Cerebellar nuclear complex (tissue), 1 donor: ENCODE measurements around the gene RBM10.
A peak's percentile ranks its signal among the peaks of the same experiment; 100 is the strongest.

Experiments
- DNase-seq, 2 experiments: peaks; one replicate each; lab custom pipeline; 2025; lab: John Stamatoyannopoulos, UW

Gene RBM10

GRCh38 chrX:47175588-47175980, 30.6 kb downstream of the RBM10 start:
- DNase-seq: no peak

GRCh38 chrX:47176101-47176740, 31.2 kb downstream of the RBM10 start:
- DNase-seq: no peak

- no peak for DNase-seq
Observed at GRCh38 chrX:47177079-47177478, 32.1 kb downstream of the RBM10 start.

DNA sequence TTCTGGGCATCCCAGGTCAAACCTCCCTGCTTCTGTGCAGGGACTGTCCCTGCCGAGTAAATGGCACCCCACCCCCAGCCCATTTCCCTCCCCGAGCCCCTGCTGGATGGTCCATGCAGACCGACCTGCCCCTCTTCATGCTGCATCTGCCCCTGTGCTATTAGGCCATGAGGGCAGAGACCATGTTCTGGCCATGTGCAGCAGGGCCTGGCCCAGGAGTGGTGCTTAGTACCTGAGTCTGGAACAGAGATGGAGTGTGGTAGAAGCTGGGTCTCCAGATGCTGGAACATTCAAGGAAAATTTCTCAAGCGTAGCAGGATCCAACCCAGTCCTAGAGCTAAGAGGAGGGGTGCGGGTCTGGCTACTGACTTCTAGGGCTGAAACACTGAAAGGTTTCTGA, 33.3 kb downstream of the RBM10 start:
- no peak for DNase-seq

DNA sequence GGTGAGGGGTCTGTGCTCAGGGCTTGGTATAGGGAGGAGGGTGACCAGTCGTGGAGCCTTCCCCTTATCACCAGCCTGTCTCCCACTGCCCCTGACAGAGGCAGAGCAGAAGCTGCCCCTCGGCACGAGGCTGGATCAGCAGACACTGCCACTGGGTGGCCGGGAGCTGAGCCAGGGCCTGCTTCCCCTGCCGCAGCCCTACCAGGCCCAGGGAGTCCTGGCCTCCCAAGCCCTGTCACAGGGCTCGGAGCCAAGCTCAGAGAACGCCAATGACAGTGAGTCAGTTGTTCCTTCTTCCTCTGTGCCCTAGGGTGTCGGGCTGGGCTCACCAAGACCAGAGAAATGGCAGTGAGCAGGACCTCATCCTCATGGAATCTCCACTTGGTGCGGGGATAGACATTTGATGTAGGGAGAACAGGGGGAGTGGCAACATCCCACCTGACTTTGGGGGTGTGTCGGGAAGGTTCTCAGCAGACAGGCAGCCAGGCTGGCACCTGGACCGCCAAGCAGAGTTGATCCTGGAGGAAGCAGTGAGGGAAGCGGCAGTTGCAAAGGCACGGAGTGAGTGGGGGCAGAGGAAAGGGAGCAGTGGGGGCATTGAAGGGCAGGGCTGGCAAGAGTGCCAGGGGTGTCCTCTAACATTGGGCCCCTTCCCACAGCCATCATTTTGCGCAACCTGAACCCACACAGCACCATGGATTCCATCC, 34.4 kb downstream of the RBM10 start:
- DNase-seq: no peak

DNA sequence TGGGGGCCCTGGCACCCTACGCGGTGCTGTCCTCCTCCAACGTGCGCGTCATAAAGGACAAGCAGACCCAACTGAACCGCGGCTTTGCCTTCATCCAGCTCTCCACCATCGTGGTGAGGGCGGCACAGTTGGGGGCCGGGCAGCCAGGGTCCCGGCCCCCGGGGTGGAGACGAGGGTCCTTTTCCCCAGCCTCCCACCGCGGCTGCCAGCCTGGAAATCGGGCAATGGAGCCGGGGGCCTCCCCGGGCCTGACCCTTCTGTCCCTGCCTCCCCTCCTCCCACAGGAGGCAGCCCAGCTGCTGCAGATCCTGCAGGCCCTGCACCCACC, 34.9 kb downstream of the RBM10 start:
- DNase-seq: no peak

- DNase-seq: no peak
Observed at GRCh38 chrX:47180346-47180745, 35.3 kb downstream of the RBM10 start.

DNA sequence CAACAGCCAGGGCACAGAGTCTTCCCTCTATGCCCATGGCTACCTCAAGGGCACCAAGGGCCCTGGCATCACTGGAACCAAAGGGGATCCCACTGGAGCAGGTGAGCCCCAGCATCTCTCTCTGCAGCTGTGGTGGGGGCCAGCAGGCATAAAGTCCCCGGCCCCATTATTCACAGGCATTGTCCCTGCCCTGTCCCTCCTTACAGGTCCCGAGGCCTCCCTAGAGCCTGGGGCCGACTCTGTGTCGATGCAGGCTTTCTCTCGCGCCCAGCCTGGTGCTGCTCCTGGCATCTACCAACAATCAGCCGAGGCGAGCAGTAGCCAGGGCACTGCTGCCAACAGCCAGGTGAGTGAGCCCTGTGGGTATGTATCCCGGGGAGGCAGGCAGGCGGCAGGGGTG, 36.3 kb downstream of the RBM10 start:
- no peak for DNase-seq

DNA sequence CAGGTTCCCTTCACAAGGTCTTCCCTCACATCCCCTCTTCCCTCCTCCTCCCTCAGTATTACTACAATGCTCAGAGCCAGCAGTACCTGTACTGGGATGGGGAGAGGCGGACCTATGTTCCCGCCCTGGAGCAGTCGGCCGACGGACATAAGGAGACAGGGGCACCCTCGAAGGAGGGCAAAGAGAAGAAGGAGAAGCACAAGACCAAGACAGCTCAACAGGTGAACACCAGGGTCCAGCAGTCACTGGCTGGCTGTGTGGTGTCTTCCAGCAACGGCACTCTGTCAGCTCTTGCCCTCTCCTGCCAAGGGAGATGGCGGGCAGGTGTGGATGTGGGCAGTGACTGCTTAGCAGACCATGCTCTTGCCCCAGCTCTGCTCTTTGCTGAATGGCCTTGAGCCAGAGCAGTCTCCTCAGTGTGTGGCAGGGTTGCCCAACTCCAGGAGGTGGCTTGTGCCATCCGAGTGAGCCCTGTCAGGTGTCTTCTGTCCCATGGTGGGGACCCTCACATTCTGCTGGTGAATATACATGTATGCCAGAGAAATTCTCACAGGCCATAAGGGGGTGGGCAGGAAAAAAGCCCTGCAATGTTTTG, 37.2 kb downstream of the RBM10 start:
- DNase-seq: no peak

GRCh38 chrX:47184486-47184885, 39.5 kb downstream of the RBM10 start:
- DNase-seq: no peak

- DNase-seq: no peak
Observed at GRCh38 chrX:47185241-47185640, 40.2 kb downstream of the RBM10 start.

- DNase-seq: no peak
Observed at GRCh38 chrX:47186096-47186740, 41.2 kb downstream of the RBM10 start.

GRCh38 chrX:47187106-47187677, 42.2 kb downstream of the RBM10 start:
- no peak for DNase-seq

DNA sequence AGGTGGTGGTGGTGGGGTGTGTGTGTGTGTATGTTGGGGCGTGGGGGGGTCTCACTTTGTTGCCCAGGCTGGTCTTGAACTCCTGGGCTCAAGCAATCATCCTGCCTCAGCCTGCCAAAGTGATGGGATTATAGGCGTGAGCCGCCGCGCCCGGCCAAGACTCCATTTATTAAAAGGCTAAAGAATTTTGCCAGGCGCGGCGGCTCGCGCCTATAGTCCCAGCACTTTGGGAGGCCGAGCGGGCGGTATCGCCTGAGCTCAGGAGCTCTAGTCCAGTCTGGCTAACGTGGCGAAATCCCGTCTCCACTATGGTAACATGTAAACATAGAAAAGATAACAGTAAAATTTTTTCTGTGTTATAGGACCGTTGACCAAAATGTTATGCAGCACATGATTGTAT, 44.9 kb downstream of the RBM10 start:
- DNase-seq: no peak

DNA sequence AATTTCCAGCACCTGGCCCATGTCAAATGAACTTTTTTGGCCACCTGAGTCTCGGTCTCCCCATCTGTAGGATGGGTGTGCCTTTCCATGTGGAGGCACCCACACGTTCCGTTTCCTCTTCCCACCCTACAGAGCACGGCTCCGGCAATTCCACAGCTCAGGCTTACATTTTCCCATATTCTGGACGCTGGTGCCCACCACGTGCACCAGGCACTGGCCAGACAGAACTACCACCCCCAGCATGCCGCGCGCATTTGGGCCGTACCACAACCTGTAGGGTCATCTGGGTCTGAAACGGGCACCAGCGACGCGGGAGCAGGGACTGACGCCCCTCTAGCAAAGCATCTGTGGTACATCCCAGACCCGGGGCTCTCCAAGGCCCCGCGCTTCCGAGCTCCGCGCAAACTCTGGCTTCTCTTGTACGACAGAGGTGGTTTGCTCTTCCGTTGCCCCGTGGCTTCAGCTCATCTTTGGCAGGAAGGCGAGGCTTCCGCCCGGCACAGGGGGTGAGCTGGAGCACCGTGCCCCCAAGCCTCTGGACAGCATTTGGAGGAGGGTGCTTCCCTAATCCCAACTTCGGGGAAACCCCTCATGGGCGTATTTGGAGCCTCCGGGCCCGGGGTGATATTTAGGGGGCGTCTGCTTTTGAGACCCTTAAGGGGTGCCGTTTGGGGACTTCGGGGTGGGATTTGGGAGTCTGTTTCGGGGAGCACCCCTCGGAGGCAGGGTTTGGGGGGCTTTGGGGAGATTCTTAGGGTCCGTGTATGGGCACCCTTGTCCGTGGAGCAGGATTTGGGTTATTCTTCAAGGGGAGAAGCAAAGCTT, 45.6 kb downstream of the RBM10 start:
- DNase-seq: peak; percentile 24 to 79

- DNase-seq: no peak
Observed at GRCh38 chrX:47191331-47191730, 46.3 kb downstream of the RBM10 start.

DNA sequence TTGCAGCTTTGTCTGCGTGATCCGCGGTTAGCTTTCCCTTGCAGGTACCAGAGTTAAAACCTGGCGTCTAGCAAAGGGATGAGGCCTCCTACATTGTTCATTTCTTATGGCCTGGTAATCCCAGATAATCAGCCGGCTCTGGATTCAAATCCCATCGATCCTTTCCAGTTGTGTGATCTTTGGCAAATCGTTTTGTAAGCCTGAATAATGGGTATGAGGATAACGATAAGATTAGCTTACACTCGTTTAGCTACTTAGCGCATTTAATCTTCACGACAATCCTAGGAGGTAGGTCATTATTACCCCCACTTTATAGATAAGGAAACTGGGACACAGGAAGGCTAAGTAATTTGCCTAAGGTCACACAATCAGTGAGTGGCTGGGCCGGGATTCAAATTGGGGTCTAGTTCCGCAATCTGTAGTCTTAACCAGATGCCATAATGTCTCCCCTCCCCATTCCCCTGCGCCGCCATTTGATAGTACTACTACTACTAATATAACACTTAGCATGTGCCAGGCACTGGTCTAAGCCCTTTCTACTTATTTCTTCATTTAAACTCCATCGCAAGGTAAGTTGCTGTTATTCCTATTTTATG, 46.9 kb downstream of the RBM10 start:
- DNase-seq: no peak

DNA sequence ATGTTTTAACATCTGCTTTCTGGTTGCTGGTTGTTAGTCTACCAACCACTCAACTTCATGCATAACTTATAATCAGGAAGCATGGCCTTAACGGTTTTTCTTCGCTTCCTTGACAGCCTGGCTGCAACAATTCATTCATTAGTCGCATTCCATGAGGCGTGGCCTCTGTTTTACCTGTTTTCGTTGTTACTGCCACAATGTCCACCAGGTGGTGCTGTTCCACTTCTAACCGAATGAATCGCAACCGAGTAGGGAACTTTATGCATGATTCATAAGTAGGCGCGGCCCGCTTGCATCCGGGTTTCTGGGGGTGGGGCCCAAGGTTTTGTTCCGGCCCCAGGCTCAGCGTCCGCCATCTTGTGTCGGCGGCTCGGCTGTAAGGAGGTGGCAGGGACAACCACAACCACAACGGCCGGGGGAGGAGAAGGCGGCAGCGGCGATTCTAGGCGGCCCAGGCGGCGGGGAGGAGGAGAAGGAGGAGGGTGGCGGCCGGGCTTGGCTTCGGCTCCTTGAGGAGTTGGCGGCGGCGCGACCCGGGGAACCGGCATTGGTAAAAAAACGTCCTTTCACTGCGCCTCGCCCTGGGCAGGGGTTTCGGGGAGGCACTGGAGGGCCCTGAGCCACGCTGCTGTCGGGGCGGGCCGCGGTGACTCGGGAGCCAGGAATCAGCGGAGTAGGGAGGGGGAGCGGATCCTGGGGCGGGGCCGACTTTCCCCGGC, 48.6 kb downstream of the RBM10 start, which contains the start of gene UBA1:
UBA1 (plus strand) TSS at position 355 of the 719 bp plus-strand sequence. CDS start 4,974 bp downstream, outside the sequence.
- peak; percentile 79 to 95 for DNase-seq

GRCh38 chrX:47194194-47194787, 49.3 kb downstream of the RBM10 start:
- no peak for DNase-seq

- no peak for DNase-seq
Observed at GRCh38 chrX:47196098-47196497, 51.1 kb downstream of the RBM10 start.
